MCF 10A (cell line): Measurements from ENCODE around the gene ATP10B. TPM values are rescaled to one million over a fixed set of nuclear protein-coding genes. Genes with fewer than 3 reads are reported as not detected.

ENCODE experiments used
- BruUV-seq: library from RNA; stranded (reverse); fragments of 400-500 nt; replicated peaks from 2 replicates; lab custom pipeline; 2021; lab: Mats Ljungman, UMichigan
- CTCF ChIA-PET: fragments of 300-600 bp; sonication (Branson Sonifier 250); formaldehyde crosslinking; extraction: SDS; loops from one replicate; lab custom pipeline; 2021; ENCODE audit warnings: antibody characterized with exemption, inconsistent platforms; lab: Yijun Ruan, JAX
- POLR2A ChIA-PET: fragments of 300-600, 350-650 bp; sonication (Branson Sonifier 250); formaldehyde crosslinking; extraction: SDS; loops from one replicate; lab custom pipeline; 2020; ENCODE audit warnings: antibody characterized with exemption, inconsistent platforms; lab: Yijun Ruan, JAX
- DNase-seq: peaks from one replicate; pipeline ENCODE4 v3.0.0-alpha.2; 2018; ENCODE audit not compliant: unreplicated experiment
- H3K27ac Mint-ChIP-seq: one replicate; pipeline ENCODE4 v1.8.0; 2022; ENCODE audit warnings: mild to moderate bottlenecking, low read depth, mixed read lengths; ENCODE audit not compliant: unreplicated experiment
- H3K27me3 Mint-ChIP-seq: one replicate; pipeline ENCODE4 v1.8.0; 2022; ENCODE audit warnings: mixed read lengths; ENCODE audit not compliant: insufficient read depth, unreplicated experiment
- H3K36me3 Mint-ChIP-seq: one replicate; pipeline ENCODE4 v1.8.0; 2022; ENCODE audit warnings: mild to moderate bottlenecking, moderate library complexity, mixed read lengths; ENCODE audit not compliant: insufficient read depth, unreplicated experiment
- H3K4me1 Mint-ChIP-seq: one replicate; pipeline ENCODE4 v1.8.0; 2022; ENCODE audit warnings: mixed read lengths; ENCODE audit not compliant: insufficient read depth, unreplicated experiment
- H3K4me3 Mint-ChIP-seq: one replicate; pipeline ENCODE4 v1.8.0; 2022; ENCODE audit warnings: mild to moderate bottlenecking, moderate library complexity, mixed read lengths; ENCODE audit not compliant: unreplicated experiment
- H3K9me3 Mint-ChIP-seq: one replicate; pipeline ENCODE4 v1.8.0; 2022; ENCODE audit warnings: mixed read lengths; ENCODE audit not compliant: unreplicated experiment
- CTCF ChIP-seq: fragments of 200-600 bp; IDR thresholded peaks from one replicate; pipeline ENCODE4 v1.8.0; 2022; ENCODE audit warnings: antibody characterized with exemption, mild to moderate bottlenecking; ENCODE audit not compliant: unreplicated experiment
- intact Hi-C: fragments of 100-400 bp; cut with micrococcal nuclease; formaldehyde crosslinking; loops from 2 replicates; pipeline ENCODE4 v1.14.1; 2022
- total RNA-seq: library from RNA; stranded (reverse); gene quantifications from 2 replicates; pipeline ENCODE4 v1.2.3, GENCODE V29; 2022

Gene ATP10B
- total RNA-seq, 1 experiment from 2014 or later = not detected

DNA sequence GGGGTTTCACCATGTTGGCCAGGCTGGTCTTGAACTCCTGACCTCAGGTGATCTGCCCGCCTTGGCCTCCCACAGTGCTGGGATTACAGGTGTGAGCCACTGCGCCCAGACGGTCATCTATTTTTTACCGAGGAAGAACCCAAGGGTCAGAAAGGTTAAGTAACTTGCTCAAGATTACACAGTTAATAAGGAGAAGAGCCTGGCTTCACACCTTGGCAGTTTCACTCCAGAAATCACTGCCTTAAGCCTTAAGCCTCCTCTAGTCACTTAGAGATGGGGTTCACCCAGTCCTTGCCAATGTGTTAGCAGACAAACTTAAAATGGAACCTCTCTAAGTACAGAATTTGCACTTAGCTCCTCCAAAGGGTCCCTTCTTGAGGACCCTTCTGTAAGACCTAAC lies 314.1 kb downstream of the ATP10B start:
- Mint-ChIP-seq H3K4me1 (peaks cover 4% of the 10 kb centered on the region), H3K36me3 (no peaks in the 10 kb centered on the region), H3K9me3 (no peaks in the 10 kb centered on the region), H3K27ac (no peak overlapping the region), H3K27me3 (no peaks in the 10 kb centered on the region), H3K4me3 (no peak overlapping the region)
- POLR2A ChIA-PET = no interaction called here
- intact Hi-C loops = no loop called here
- CTCF ChIA-PET = no interaction called here
- BruUV-seq = no TSS peak
- no peak for TF ChIP-seq CTCF
- DNase-seq = no peak

GRCh38 chr5:160537116-160537515 lies 314.9 kb downstream of the ATP10B start:
- intact Hi-C loops = no loop called here
- Mint-ChIP-seq H3K9me3 (no peaks in the 10 kb centered on the region), H3K4me1 (peaks cover under 1% of the 10 kb centered on the region), H3K27me3 (no peaks in the 10 kb centered on the region), H3K36me3 (no peaks in the 10 kb centered on the region), H3K27ac (no peak overlapping the region), H3K4me3 (no peak overlapping the region)
- no TSS peak for BruUV-seq
- TF ChIP-seq CTCF = no peak
- ChIA-PET CTCF (no interaction called here), POLR2A (no interaction called here)
- DNase-seq = no peak

GRCh38 chr5:160534914-160535313 lies 317.1 kb downstream of the ATP10B start:
- POLR2A ChIA-PET = no interaction called here
- no peak for DNase-seq
- TF ChIP-seq CTCF = no peak
- CTCF ChIA-PET = interaction anchor here (1.6 kb wide), 1 partner anchor 18 kb away, joined by 4 read pairs; no protein-coding TSS in a partner anchor
- BruUV-seq = no TSS peak
- no peak overlapping the region for H3K27ac Mint-ChIP-seq
- no peaks in the 10 kb centered on the region for H3K36me3 Mint-ChIP-seq
- H3K4me3 Mint-ChIP-seq = no peak overlapping the region
- no peaks in the 10 kb centered on the region for H3K9me3 Mint-ChIP-seq
- no peaks in the 10 kb centered on the region for H3K27me3 Mint-ChIP-seq
- intact Hi-C loops = no loop called here
- no peaks in the 10 kb centered on the region for H3K4me1 Mint-ChIP-seq

- H3K36me3 Mint-ChIP-seq = no peaks in the 10 kb centered on the region
- no peak overlapping the region for H3K4me3 Mint-ChIP-seq
- ChIA-PET POLR2A (no interaction called here), CTCF (interaction anchor here (1.6 kb wide), 1 partner anchor 19 kb away, joined by 4 read pairs; no protein-coding TSS in a partner anchor)
- H3K4me1 Mint-ChIP-seq = no peaks in the 10 kb centered on the region
- BruUV-seq = no TSS peak
- TF ChIP-seq CTCF = no peak
- no peak overlapping the region for H3K27ac Mint-ChIP-seq
- intact Hi-C loops = no loop called here
- no peaks in the 10 kb centered on the region for H3K9me3 Mint-ChIP-seq
- H3K27me3 Mint-ChIP-seq = no peaks in the 10 kb centered on the region
- DNase-seq = no peak
Observed at GRCh38 chr5:160534125-160534524, 317.9 kb downstream of the ATP10B start.
